Endothelial cell of umbilical vein (primary cell): ENCODE results near the gene RHBDD3.

Experiments
- CTCF ChIP-seq, 2 donors: IDR thresholded peaks; 1 replicate in 1 of 2; 2 replicates in 1 of 2; pipeline ENCODE4 v1.5.1; 2011; ENCODE audit warnings: low read length in 2 of 2, mild to moderate bottlenecking in 2 of 2, moderate library complexity in 2 of 2, control low read depth in 1 of 2, inconsistent platforms in 1 of 2, low read depth in 1 of 2; ENCODE audit not compliant: insufficient read depth in 1 of 2; ENCODE audit errors: extremely low read depth in 1 of 2
- EZH2 ChIP-seq: IDR thresholded peaks from 2 replicates; pipeline ENCODE4 v1.6.1; 2012; ENCODE audit warnings: borderline replicate concordance, low read depth, mild to moderate bottlenecking, moderate library complexity, low read length, inconsistent platforms; ENCODE audit not compliant: severe bottlenecking
- JUN ChIP-seq: IDR thresholded peaks from 2 replicates; pipeline ENCODE4 v1.6.1; 2011; ENCODE audit warnings: borderline replicate concordance, low read depth; ENCODE audit not compliant: insufficient read length, insufficient read depth
- POLR2A ChIP-seq: IDR thresholded peaks from 2 replicates; pipeline ENCODE4 v1.6.1; 2012; ENCODE audit warnings: low read depth, mild to moderate bottlenecking, control low read depth, low read length
- POLR2AphosphoS5 ChIP-seq: IDR thresholded peaks from 2 replicates; pipeline ENCODE4 v1.6.1; 2012; ENCODE audit warnings: low read depth, mild to moderate bottlenecking, control low read depth, low read length, moderate library complexity; ENCODE audit not compliant: insufficient read depth

GRCh38 chr22:29302681-29303465 is 35.1 kb upstream of the RHBDD3 start:
- TF ChIP-seq POLR2AphosphoS5 (no peak), CTCF (IDR thresholded peaks at IDR 0.05; ENCODE audit: extremely low read depth in 1 of 2, insufficient read depth in 1 of 2, low read depth in 1 of 2, low read length in 2 of 2) (no peak), POLR2A (no peak), EZH2 (no peak), JUN (no peak)
